Immature natural killer cell (primary cell): ENCODE results near the gene ZRANB1. TPM values are rescaled to one million over a fixed set of nuclear protein-coding genes. Genes with fewer than 3 reads are reported as not detected.
"Not testable (repeated sequence)": the region's sequence is repeated elsewhere in the genome, so short reads cannot be mapped to it uniquely, and the experiment has no call there.

Experiments used
- DNase-seq, 3 donors: peaks; one replicate each; pipeline ENCODE4 v3.0.0; 2022; ENCODE audit warnings: mixed read lengths in 1 of 3
- H3K27ac Mint-ChIP-seq, 6 donors: one replicate each; pipeline ENCODE4 v1.8.0; 2020; ENCODE audit warnings: mixed read lengths in 6 of 6, mild to moderate bottlenecking in 5 of 6, inconsistent platforms in 4 of 6, moderate library complexity in 3 of 6
- H3K27me3 Mint-ChIP-seq, 3 donors: one replicate each; pipeline ENCODE4 v1.8.0; 2020 to 2021; ENCODE audit warnings: low read depth in 3 of 3, mild to moderate bottlenecking in 3 of 3, mixed read lengths in 3 of 3, moderate library complexity in 3 of 3, inconsistent platforms in 1 of 3
- H3K36me3 Mint-ChIP-seq, 3 donors: one replicate each; pipeline ENCODE4 v1.8.0; 2020; ENCODE audit warnings: mixed read lengths in 3 of 3, inconsistent platforms in 2 of 3, mild to moderate bottlenecking in 2 of 3
- H3K4me1 Mint-ChIP-seq, 2 donors: one replicate each; pipeline ENCODE4 v1.8.0; 2020; ENCODE audit warnings: inconsistent platforms in 2 of 2, mild to moderate bottlenecking in 2 of 2, mixed read lengths in 2 of 2, moderate library complexity in 1 of 2
- H3K4me3 Mint-ChIP-seq, 5 donors: one replicate each; pipeline ENCODE4 v1.8.0; 2020; ENCODE audit warnings: mild to moderate bottlenecking in 5 of 5, mixed read lengths in 5 of 5, inconsistent platforms in 3 of 5, moderate library complexity in 3 of 5
- H3K9me3 Mint-ChIP-seq, 6 donors: one replicate each; pipeline ENCODE4 v1.8.0; 2020; ENCODE audit warnings: mild to moderate bottlenecking in 6 of 6, mixed read lengths in 6 of 6, inconsistent platforms in 4 of 6, moderate library complexity in 3 of 6
- polyA plus RNA-seq, 3 donors: library from polyadenylated mRNA; unstranded; fragments of 300-500 nt; fragmentation: Illumina TruSeq; gene quantifications; one replicate each; pipeline ENCODE4 v1.2.3, GENCODE V29; 2021

ZRANB1 gene
- polyA plus RNA-seq, 3 donors from 2014 or later: 3.8 to 7.1 (median 5.6) TPM

DNA sequence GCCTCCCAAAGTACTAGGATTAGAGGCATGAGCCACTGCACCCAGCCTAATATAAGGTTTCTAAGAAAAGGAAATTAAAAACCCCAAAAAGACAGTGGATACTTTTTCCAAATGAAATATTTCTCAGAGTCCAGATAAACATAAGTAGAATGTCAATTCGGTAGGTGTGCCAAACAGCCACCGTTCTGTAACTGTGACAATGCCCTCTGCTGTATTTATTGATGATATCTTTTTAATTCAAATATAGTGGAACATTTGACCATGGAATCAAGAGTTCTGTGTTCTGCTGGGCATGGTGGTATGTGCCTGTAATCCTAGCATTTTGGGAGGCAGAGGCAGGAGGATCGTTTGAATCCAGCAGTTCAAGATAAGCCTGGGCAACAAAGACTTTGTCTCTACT is 28.8 kb upstream of the ZRANB1 start:
- H3K27me3 Mint-ChIP-seq: peaks cover 2 to 28% (median 9%) of the 10 kb centered on the region in 3 donors
- H3K36me3 Mint-ChIP-seq: no peaks in the 10 kb centered on the region
- H3K4me3 Mint-ChIP-seq: no peak overlapping the region
- H3K4me1 Mint-ChIP-seq: peaks cover 14 to 21% of the 10 kb centered on the region in 2 donors
- no peaks in the 10 kb centered on the region for H3K9me3 Mint-ChIP-seq
- H3K27ac Mint-ChIP-seq: no peak overlapping the region
- no peak for DNase-seq

DNA sequence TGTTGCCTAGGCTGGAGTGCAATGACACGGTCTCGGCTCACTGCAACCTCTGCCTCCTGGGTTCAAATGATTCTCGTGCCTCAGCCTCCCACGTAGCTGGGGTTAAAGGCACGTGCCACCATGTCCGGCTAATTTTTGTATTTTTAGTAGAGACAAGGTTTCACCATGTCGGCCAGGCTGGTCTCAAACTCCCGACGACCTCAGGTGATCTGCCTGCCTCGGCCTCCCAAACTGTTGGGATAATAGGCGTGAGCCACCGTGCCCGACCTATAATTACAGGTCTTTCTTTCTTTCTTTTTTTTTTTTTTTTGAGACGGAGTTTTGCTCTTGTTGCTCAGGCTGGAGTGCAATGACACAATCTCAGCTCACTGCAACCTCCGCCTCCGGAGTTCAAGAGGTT is 27.5 kb upstream of the ZRANB1 start:
- H3K4me3 Mint-ChIP-seq, DNase-seq: not testable (repeated sequence)
- H3K27me3 Mint-ChIP-seq: peaks cover 2 to 29% (median 9%) of the 10 kb centered on the region in 3 donors

DNA sequence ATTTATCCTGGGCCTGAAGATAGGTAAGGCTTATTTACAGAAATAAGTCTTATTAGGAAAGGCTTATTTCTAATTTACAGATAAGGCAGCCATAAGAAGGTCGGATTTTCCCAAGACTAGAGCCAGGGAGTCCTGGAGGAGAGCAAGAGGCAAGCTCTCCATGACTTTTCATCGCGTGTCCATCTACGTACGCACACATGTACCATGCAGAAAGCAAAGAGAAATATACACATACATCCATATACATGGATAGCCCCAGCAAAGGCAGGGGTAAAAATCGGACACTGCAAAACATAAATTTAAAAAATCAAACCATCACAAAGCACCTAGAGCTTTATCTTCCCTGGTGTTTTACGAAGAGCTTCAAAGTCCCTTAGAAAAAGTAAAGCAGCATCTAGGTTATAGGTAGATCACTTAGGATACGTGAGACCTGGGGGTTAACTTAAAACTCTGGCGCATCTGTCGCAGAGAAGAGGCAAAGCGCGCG is 25.8 kb upstream of the ZRANB1 start:
- Mint-ChIP-seq H3K36me3 (no peaks in the 10 kb centered on the region), H3K27ac (peak overlapping the region; percentile 92 to 97 (median 95)), H3K27me3 (peaks cover 2 to 25% (median 9%) of the 10 kb centered on the region in 3 donors), H3K9me3 (no peaks in the 10 kb centered on the region), H3K4me3 (peak overlapping the region; percentile 87 to 95 (median 91)), H3K4me1 (peaks cover 33 to 44% of the 10 kb centered on the region in 2 donors)
- no peak for DNase-seq

More for the DNA sequence above, 27.5 kb upstream of the ZRANB1 start:
- H3K9me3 Mint-ChIP-seq, H3K27ac Mint-ChIP-seq, H3K36me3 Mint-ChIP-seq: not testable (repeated sequence)
- H3K4me1 Mint-ChIP-seq: peaks cover 24 to 31% of the 10 kb centered on the region in 2 donors

DNA sequence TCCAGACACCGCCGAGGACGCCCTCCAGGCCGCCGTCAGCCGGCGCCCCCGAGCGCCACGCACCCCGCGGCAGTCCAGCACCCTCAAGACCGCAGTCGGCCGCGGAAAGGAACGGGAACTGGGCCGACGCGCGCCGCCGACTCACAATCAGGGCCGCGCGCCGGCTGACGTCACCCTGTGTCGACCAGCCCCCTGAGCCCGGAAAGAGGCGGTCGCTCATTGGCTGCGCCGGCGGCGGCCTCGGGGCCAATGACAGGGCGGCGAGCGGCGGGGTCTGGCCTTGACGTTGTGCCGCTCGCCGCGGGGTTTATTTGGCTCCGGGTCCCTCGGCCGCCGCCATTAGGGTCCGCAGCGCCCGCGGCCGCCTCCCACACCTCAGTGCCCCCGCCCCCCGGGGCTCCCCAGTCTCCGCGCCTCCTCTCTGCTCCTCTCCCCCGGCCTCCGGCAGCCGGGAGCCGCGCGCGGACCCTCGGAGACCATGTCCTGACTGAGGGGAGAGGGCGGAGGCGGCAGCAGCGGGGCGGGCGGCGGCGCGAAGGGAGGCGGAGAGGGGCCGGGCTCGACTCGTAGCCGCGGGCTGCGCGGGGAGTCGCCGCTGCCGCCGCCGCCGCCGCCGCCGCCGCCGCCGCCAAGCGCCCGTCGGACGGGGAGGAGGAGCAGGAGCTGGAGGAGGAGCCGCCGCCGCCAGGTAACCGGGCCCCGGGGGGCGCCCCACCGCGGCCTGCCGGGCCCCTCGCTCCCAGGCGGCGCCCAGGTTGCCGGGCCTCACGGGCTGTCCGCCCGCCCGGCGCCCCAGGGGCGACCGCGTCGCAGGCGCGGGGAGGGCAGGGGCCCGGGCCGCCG is 25.1 kb upstream of the ZRANB1 start:
- H3K4me1 Mint-ChIP-seq: peaks cover 33 to 46% of the 10 kb centered on the region in 2 donors
- H3K9me3 Mint-ChIP-seq: no peaks in the 10 kb centered on the region
- H3K27me3 Mint-ChIP-seq: peaks cover 2 to 21% (median 4%) of the 10 kb centered on the region in 3 donors
- peak overlapping the region; percentile 92 to 97 (median 95) for H3K27ac Mint-ChIP-seq
- no peaks in the 10 kb centered on the region for H3K36me3 Mint-ChIP-seq
- peak; percentile 97 for DNase-seq
- peak overlapping the region; percentile 87 to 95 (median 91) for H3K4me3 Mint-ChIP-seq

DNA sequence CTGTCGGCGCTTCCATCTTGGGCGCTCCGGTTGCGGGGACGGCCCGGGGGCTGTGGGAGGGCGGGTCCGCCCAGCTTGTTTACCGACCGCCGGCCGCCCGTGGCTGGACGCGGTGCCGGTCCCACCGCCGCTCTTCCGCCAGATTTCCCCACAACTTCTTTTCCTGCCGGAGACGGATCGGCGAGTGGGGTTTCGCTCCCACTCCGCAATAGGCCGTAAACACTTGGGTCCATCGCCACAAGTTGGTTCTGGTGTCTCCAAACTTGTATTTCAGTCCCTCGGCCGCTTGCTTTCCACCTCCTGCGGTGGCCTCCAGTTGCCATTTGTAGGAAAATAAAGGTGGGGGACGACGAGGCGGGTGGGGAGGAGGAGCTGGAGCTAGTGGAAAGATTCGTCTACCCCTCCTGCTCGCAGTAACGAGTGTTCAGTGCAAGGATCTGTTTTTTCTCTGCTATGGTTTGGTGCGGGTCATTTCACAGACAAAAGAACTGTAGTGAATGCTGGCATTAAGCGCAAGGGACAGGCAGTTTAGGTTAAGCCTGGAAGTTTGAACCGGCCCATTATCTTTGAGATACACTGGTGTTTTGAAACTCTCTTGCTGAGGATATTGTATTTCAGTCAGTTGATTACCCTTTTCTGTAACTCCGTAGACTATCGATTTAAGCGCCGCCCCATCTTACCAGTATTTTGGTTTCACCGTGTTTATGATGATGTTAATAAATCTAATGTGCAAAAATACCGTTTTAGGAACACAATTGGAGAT is 24.3 kb upstream of the ZRANB1 start:
- no peaks in the 10 kb centered on the region for H3K36me3 Mint-ChIP-seq
- peak overlapping the region; percentile 94 to 96 (median 96) for H3K4me3 Mint-ChIP-seq
- H3K9me3 Mint-ChIP-seq: no peaks in the 10 kb centered on the region
- peak overlapping the region; percentile 90 to 98 (median 96) for H3K27ac Mint-ChIP-seq
- peak; percentile 28 to 38 (median 38) for DNase-seq
- H3K27me3 Mint-ChIP-seq: peaks cover 2 to 19% (median 3%) of the 10 kb centered on the region in 3 donors
- peaks cover 33 to 46% of the 10 kb centered on the region in 2 donors for H3K4me1 Mint-ChIP-seq

DNA sequence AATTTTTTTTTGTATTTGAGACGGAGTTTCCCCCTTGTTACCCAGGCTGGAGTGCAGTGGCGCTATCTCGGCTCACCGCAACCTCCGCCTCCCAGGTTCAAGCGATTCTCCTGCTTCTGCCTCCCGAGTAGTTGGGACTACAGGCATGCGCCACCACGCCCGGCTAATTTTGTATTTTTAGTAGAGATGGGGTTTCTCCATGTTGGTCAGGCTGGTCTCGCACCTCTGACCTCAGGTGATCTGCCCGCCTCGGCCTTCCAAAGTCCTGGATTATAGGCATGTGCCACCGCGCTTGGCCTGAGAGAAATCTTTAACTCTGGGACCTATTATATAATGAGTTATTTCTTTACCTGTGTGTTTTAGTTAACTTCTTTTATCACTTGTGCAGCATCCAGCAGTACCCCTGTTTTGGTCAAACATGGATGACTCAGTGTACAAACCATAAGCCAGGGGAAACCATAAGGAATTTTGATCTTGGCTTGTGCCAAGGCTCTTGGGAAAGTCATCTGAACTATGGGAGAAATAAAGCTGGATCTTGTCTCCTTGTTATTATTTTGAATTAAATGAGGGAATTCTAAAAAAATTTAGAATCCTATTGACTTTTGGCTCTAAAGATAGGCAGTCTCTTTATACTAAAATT is 23.6 kb upstream of the ZRANB1 start:
- Mint-ChIP-seq H3K4me3 (peak overlapping the region; percentile 94 to 96 (median 96)), H3K4me1 (peaks cover 33 to 46% of the 10 kb centered on the region in 2 donors), H3K36me3 (no peaks in the 10 kb centered on the region), H3K9me3 (no peaks in the 10 kb centered on the region), H3K27ac (peak overlapping the region; percentile 90 to 98 (median 96)), H3K27me3 (peaks cover 2 to 17% (median 3%) of the 10 kb centered on the region in 3 donors)
- no peak for DNase-seq

DNA sequence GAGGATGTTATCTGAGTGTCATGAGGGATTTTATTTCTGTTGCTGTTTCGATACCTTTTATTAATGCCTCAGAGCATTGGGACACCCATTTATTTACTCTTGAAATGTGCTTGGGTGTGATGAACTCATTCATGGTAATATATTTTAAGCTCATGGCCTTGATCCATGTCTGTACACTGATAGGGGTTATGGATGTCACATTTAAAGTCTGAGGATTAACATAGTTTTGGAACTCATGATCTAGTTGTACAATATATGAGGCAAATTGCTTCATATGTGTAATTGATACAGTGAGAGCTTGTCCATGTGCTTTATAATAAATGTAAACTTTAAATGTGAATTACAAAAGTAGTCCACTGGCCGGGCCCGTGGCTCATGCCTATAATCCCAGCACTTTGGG is 23.0 kb upstream of the ZRANB1 start:
- peaks cover 2 to 17% (median 3%) of the 10 kb centered on the region in 3 donors for H3K27me3 Mint-ChIP-seq
- H3K27ac Mint-ChIP-seq: peak overlapping the region; percentile 65 to 98 (median 92)
- H3K4me1 Mint-ChIP-seq: peaks cover 36 to 46% of the 10 kb centered on the region in 2 donors
- DNase-seq: no peak
- no peaks in the 10 kb centered on the region for H3K36me3 Mint-ChIP-seq
- peak overlapping the region; percentile 94 to 96 (median 96) for H3K4me3 Mint-ChIP-seq
- no peaks in the 10 kb centered on the region for H3K9me3 Mint-ChIP-seq

DNA sequence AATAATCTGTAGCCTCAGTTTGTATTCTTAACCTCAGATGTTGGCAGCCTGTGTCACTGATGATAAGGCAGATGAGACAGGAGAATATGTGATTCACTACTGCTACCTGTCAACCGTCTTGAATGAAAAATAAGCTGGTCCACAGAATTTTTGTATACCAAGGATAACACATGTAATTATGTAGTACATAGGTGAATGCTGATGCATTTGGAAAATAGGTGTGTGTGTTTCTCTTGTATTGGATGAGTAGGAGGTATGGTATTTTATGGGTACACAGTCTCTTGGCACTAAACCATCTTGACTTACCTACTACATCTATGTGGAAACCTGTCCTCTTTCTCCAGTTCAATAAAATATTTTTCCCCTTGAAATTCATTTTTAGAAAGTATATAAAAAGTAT is 20.7 kb upstream of the ZRANB1 start:
- Mint-ChIP-seq H3K36me3 (no peaks in the 10 kb centered on the region), H3K4me3 (no peak overlapping the region), H3K27ac (no peak overlapping the region), H3K4me1 (peaks cover 39 to 52% of the 10 kb centered on the region in 2 donors), H3K27me3 (peaks cover 2 to 12% (median 2%) of the 10 kb centered on the region in 3 donors), H3K9me3 (no peaks in the 10 kb centered on the region)
- no peak for DNase-seq

DNA sequence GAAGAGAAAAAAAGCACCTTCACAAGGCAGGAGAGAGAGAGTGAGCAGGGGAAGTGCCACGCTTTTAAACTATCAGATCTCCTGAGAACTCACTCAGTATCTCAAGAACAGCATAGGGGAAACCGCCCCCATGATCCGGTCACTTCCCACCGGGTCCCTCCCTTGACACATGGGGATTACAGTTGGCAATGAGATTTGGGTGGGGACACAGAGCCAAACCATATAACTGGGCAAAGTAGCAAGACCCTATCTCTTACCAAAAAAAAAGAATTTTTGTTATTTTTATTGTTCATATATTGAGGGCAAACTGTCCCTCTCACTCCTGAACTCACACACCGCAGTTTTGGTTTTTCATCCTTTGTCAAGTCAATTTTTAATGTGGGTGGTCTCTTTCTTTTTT is 18.2 kb upstream of the ZRANB1 start:
- H3K4me1 Mint-ChIP-seq: peaks cover 31 to 56% of the 10 kb centered on the region in 2 donors

DNA sequence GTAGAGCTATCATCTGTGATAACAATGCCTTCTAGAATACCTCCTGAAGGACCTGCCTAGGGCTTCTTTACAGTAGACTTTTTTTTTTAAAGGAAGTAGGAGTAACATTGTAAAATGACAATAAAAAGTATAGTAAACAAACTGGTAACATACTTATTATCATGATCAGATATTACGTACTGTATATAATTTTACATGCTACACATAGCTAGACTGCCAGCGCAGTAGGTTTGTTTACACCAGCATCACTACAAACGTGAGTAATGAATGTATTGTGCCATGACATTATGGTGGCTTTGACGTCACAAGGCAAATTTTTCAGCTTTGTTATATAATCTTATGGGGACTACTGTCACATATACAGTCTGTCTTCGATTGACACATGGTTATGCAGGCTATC is 15.4 kb upstream of the ZRANB1 start:
- peaks cover 19 to 42% of the 10 kb centered on the region in 2 donors for H3K4me1 Mint-ChIP-seq
- peaks cover 0 to 6% (median 0%) of the 10 kb centered on the region in 3 donors for H3K36me3 Mint-ChIP-seq
- H3K27me3 Mint-ChIP-seq: peaks cover 1 to 2% (median 2%) of the 10 kb centered on the region in 3 donors
- H3K9me3 Mint-ChIP-seq: no peaks in the 10 kb centered on the region
- H3K4me3 Mint-ChIP-seq: no peak overlapping the region
- H3K27ac Mint-ChIP-seq: no peak overlapping the region
- no peak for DNase-seq

More for the DNA sequence above, 18.2 kb upstream of the ZRANB1 start:
- peaks cover 0 to 2% (median 0%) of the 10 kb centered on the region in 3 donors for H3K36me3 Mint-ChIP-seq
- peaks cover 0 to 2% (median 2%) of the 10 kb centered on the region in 3 donors for H3K27me3 Mint-ChIP-seq
- DNase-seq: no peak
- no peak overlapping the region for H3K27ac Mint-ChIP-seq
- no peak overlapping the region for H3K4me3 Mint-ChIP-seq
- no peaks in the 10 kb centered on the region for H3K9me3 Mint-ChIP-seq

DNA sequence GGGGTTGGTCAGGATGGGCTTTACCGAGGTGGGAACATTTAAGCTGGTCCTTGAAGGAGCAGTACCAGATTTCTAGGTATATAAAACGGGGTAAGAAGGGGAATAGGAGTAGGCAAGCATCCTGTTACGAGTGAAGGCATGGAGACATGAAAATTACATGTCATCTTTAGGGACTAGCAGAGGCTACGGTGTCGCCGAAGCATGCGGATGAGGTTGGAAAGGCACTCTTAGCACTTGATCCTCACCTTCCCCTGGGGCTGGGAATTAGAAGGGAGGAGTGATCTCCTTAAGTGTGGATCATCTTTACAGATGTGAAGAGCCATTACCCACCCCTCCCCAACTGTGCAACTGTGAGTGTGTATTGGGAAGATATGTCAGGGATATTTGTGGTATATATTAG is 13.8 kb upstream of the ZRANB1 start:
- Mint-ChIP-seq H3K9me3 (no peaks in the 10 kb centered on the region), H3K4me1 (peaks cover 23 to 42% of the 10 kb centered on the region in 2 donors), H3K27me3 (peaks cover 1 to 2% (median 2%) of the 10 kb centered on the region in 3 donors), H3K27ac (peak overlapping the region in 1 of 6 donors; percentile 2), H3K36me3 (peaks cover 0 to 6% (median 5%) of the 10 kb centered on the region in 3 donors), H3K4me3 (no peak overlapping the region)
- no peak for DNase-seq

DNA sequence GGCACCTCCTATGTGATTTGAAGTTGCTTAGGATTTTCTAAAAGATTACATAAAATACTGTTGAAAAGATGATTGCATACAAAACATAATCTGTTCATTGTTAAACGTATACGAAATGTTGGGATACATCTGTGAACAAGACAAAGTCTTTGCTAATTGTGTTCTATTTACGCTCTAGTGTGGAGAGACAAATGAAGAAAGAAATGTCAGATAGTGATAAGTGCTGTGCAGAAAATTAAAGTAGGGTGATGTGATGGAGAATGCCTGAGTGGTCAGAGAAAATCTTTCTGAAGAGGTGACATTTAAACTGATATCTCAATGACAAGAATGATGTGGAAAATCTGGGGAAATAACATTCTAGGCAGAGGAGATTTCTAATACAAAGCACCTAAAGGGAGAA is 13.4 kb upstream of the ZRANB1 start:
- no peak for DNase-seq
- H3K27ac Mint-ChIP-seq: peak overlapping the region in 1 of 6 donors; percentile 2
- peaks cover 1 to 2% (median 2%) of the 10 kb centered on the region in 3 donors for H3K27me3 Mint-ChIP-seq
- no peak overlapping the region for H3K4me3 Mint-ChIP-seq
- H3K36me3 Mint-ChIP-seq: peaks cover 0 to 8% (median 5%) of the 10 kb centered on the region in 3 donors
- peaks cover 0 to 2% (median 0%) of the 10 kb centered on the region in 6 donors for H3K9me3 Mint-ChIP-seq
- peaks cover 22 to 45% of the 10 kb centered on the region in 2 donors for H3K4me1 Mint-ChIP-seq

DNA sequence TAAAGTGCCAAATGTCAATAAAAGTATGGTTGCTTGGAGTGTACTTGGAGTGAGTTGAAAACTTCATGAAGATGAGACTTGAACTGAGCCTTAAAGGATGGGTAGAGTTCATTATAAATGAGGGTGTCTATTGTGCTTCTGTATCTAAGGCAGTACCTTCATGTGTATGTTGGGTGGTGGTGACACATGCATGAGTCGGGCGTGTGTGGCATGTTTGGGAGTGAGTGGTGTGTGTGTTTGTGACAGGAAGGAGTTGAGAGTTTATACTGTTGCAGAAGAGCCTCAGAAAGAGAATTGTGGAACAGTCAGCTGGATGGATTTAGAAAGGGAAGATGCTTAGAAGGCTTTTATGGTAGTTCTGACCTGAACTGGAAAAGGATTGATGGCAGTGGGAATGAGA is 6.0 kb upstream of the ZRANB1 start:
- H3K4me1 Mint-ChIP-seq: peaks cover 48 to 53% of the 10 kb centered on the region in 2 donors
- DNase-seq: no peak
- H3K27me3 Mint-ChIP-seq: no peaks in the 10 kb centered on the region
- H3K27ac Mint-ChIP-seq: peak overlapping the region in 2 of 6 donors; percentile 4 to 9
- peaks cover 0 to 4% (median 0%) of the 10 kb centered on the region in 6 donors for H3K9me3 Mint-ChIP-seq
- H3K4me3 Mint-ChIP-seq: peak overlapping the region in 2 of 5 donors; percentile 1 to 15
- H3K36me3 Mint-ChIP-seq: peaks cover 0 to 5% (median 4%) of the 10 kb centered on the region in 3 donors
